ENCODE measurements around the gene SAPCD2.
A peak's percentile ranks its signal among the peaks of the same experiment; 100 is the strongest.

Gene SAPCD2

GRCh38 chr9:137067860-137068538 is 2.4 kb downstream of the SAPCD2 start:
- peak; percentile 69 for TF ChIP-seq CTCF (IDR thresholded peaks at IDR 0.05)
- Mint-ChIP-seq H3K27me3 (ENCODE audit: low read depth, poor library complexity) (peaks cover 15% of the 10 kb centered on the region), H3K4me1 (peaks cover 14% of the 10 kb centered on the region), H3K4me3 (peak overlapping the region; percentile 68), H3K36me3 (ENCODE audit: low read depth) (no peaks in the 10 kb centered on the region), H3K9me3 (no peaks in the 10 kb centered on the region), H3K27ac (no peak overlapping the region)
- DNase-seq, result peak; percentile 82

GRCh38 chr9:137066096-137066861 is 4.1 kb downstream of the SAPCD2 start:
- Mint-ChIP-seq H3K4me3 (no peak overlapping the region), H3K27me3 (ENCODE audit: low read depth, poor library complexity) (peaks cover 21% of the 10 kb centered on the region), H3K27ac (no peak overlapping the region)

DNA sequence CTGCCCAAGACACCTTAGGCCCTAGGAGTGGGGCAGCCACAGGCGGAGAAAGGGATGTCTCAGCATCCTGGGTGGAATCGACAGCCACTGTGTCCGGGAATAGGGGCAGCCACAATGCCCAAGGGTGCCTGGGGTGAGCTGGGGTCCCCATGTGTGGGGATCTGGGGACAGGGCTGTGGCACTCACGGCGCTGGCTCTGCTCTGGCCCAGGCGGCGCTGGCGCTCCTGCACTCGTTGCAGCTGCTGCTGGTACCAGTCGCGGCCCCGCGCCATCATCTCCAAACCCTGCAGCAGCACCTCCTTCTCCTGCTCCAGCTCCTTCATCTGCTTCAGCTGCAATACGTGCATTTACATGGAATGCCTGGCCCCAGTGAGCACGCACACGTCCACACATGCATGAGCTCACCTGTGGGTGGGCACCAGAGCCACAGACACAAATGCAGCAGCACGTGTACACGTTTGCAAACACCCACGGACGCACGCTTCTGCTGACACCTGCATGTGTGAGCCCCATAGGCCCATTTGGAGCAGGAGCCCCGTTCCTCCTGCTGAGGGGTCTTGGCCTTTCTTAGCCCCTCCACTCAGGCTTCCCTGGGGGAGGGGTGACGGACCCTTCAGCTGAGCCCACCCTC is 4.9 kb downstream of the SAPCD2 start:
- TF ChIP-seq CTCF (IDR thresholded peaks at IDR 0.05), result no peak
- peaks cover 4% of the 10 kb centered on the region for H3K4me1 Mint-ChIP-seq
- no peak overlapping the region for H3K4me3 Mint-ChIP-seq

More at GRCh38 chr9:137066096-137066861, 4.1 kb downstream of the SAPCD2 start:
- Mint-ChIP-seq H3K36me3 (ENCODE audit: low read depth) (no peaks in the 10 kb centered on the region), H3K9me3 (no peaks in the 10 kb centered on the region), H3K4me1 (peaks cover 10% of the 10 kb centered on the region)
- TF ChIP-seq CTCF (IDR thresholded peaks at IDR 0.05), result no peak
- peak; percentile 1 for DNase-seq

GRCh38 chr9:137064880-137065164 is 5.5 kb downstream of the SAPCD2 start:
- H3K27ac Mint-ChIP-seq, result no peak overlapping the region
- H3K27me3 Mint-ChIP-seq (ENCODE audit: low read depth, poor library complexity), result peaks cover 34% of the 10 kb centered on the region
- peaks cover 4% of the 10 kb centered on the region for H3K4me1 Mint-ChIP-seq
- TF ChIP-seq CTCF (IDR thresholded peaks at IDR 0.05), result no peak
- DNase-seq, result no peak
- no peaks in the 10 kb centered on the region for H3K9me3 Mint-ChIP-seq
- no peak overlapping the region for H3K4me3 Mint-ChIP-seq
- H3K36me3 Mint-ChIP-seq (ENCODE audit: low read depth), result no peaks in the 10 kb centered on the region

More for the DNA sequence above, 4.9 kb downstream of the SAPCD2 start:
- Mint-ChIP-seq H3K27me3 (ENCODE audit: low read depth, poor library complexity) (peaks cover 30% of the 10 kb centered on the region), H3K36me3 (ENCODE audit: low read depth) (no peaks in the 10 kb centered on the region), H3K27ac (no peak overlapping the region), H3K9me3 (no peaks in the 10 kb centered on the region)
- DNase-seq, result peak; percentile 5

- Mint-ChIP-seq H3K36me3 (ENCODE audit: low read depth) (no peaks in the 10 kb centered on the region), H3K9me3 (no peaks in the 10 kb centered on the region), H3K4me1 (peaks cover 4% of the 10 kb centered on the region), H3K4me3 (no peak overlapping the region), H3K27ac (no peak overlapping the region), H3K27me3 (ENCODE audit: low read depth, poor library complexity) (peaks cover 37% of the 10 kb centered on the region)
- peak; percentile 86 for DNase-seq
- TF ChIP-seq CTCF (IDR thresholded peaks at IDR 0.05), result peak; percentile 96
Observed at GRCh38 chr9:137064027-137064879, 6.1 kb downstream of the SAPCD2 start.
